Measurements from ENCODE around the gene GFY.

GFY gene

GRCh38 chr19:49425178-49425577, at the start of gene GFY:
GFY (plus strand) TSS chr19:49425388; CDS start chr19:49426431, 1,043 bp downstream.
- no peak for FAIRE-seq

GRCh38 chr19:49378512-49378911, 46.7 kb upstream of the GFY start:
- no peak for FAIRE-seq

- no peak for FAIRE-seq
These were observed 44.8 kb upstream of the GFY start for GRCh38 chr19:49380391-49380790.

- no peak for FAIRE-seq
These were observed 42.5 kb upstream of the GFY start for GRCh38 chr19:49382639-49383038.

GRCh38 chr19:49383599-49383998, 41.6 kb upstream of the GFY start:
- no peak for FAIRE-seq

- FAIRE-seq, result no peak
These were observed 37.2 kb upstream of the GFY start, which contains the start of gene KASH5 for GRCh38 chr19:49387936-49388372. KASH5 (plus strand) TSS chr19:49388249; CDS start chr19:49390884, 2,635 bp downstream.

- no peak for FAIRE-seq
These were observed 35.8 kb upstream of the GFY start for GRCh38 chr19:49389406-49389805.

GRCh38 chr19:49390131-49390928, 34.9 kb upstream of the GFY start:
- FAIRE-seq, result no peak

GRCh38 chr19:49390929-49391359, 34.2 kb upstream of the GFY start:
- no peak for FAIRE-seq

GRCh38 chr19:49391581-49392399, 33.4 kb upstream of the GFY start:
- no peak for FAIRE-seq

- no peak for FAIRE-seq
These were observed 31.3 kb upstream of the GFY start for GRCh38 chr19:49393881-49394280.

- FAIRE-seq, result no peak
These were observed 29.4 kb upstream of the GFY start for GRCh38 chr19:49395581-49396407.

GRCh38 chr19:49396738-49397505, 28.3 kb upstream of the GFY start:
- FAIRE-seq, result no peak

GRCh38 chr19:49398001-49398615, 27.1 kb upstream of the GFY start:
- no peak for FAIRE-seq

GRCh38 chr19:49398931-49399330, 26.3 kb upstream of the GFY start:
- no peak for FAIRE-seq

GRCh38 chr19:49400029-49400428, 25.2 kb upstream of the GFY start:
- no peak for FAIRE-seq

- FAIRE-seq, result no peak
These were observed 21.6 kb upstream of the GFY start for GRCh38 chr19:49403404-49404187.

GRCh38 chr19:49407079-49407478, 18.1 kb upstream of the GFY start:
- no peak for FAIRE-seq

- no peak for FAIRE-seq
These were observed 17.6 kb upstream of the GFY start for GRCh38 chr19:49407482-49408015.

- FAIRE-seq, result no peak
These were observed 16.3 kb upstream of the GFY start for GRCh38 chr19:49408816-49409440.

Measured in colon (tissue), 2 donors.